GM18499 (cell line): ENCODE measurements around the gene KCNIP3.

ENCODE experiments used
- ATAC-seq: cut with Tn5 transposase; IDR thresholded peaks from one replicate; pipeline ENCODE4 v1.9.1; 2021; ENCODE audit warnings: moderate number of reproducible peaks; ENCODE audit not compliant: insufficient read depth, unreplicated experiment

The KCNIP3 gene

DNA sequence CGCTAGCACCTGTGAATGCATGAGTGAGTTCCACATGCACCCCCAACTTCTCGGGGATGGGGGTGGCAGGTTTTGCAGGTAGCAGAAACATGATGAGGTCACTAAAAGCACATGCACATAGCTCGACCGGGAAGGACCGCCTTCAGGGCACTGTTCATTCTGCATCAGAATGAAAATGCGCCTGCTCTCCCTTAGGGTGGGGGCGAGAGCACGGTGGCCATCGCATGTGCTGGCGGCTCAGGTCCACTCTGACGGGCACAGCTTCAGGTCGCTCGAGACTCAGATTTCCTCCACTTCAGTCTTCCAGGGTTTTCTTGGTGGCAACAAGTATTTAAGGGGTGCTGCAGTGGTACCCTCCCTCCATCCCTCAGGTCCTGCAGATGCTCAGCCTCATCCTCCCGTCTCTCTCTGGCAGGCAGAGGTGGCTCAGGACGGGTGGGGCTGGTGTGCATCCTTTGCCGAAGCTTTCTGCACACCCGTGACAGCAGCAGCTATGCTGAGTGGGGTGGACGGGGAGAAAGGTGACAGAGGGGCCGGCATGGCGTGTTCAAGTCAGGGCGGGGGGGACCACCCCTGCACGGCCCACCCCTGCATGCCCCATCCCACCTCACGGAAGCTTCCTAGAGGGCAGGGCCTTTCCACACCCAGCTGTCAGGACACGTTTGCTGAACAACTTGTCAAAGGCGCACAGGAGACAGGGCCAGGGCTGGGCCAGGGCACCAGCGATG is 14.8 kb downstream of the KCNIP3 start:
- ATAC-seq: no peak

DNA sequence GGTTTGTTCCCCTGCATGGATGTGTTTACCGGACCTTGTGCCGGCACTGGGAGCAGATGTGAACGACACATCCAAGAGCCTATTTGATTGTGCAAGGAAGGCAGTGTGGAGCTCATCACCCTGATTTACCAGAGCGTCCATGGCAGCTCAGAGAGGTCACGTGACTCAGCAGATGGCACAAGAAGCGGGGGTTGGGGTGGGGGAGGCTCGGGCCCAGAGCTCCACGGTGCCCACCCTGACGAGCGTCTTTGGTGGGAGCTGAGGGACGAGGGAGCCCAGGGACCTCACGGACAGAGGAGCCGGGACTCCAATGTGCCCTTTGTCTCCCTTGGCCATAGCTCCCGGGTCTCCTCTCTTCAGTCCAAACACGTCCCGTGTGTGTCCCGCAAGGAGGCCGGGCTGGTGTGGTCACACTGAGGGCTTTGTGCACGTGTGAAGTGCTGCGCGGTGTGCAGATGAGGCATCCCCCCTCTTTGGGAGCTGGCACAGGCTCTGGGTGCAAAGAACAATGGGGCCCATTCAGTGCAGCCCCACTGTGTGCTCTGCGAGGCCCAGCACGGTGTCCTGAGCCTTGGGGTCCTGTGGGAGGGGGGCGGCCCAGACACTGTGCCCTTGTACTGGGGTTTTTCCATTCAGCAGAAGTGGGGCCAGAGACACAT is 15.5 kb downstream of the KCNIP3 start:
- ATAC-seq: no peak

DNA sequence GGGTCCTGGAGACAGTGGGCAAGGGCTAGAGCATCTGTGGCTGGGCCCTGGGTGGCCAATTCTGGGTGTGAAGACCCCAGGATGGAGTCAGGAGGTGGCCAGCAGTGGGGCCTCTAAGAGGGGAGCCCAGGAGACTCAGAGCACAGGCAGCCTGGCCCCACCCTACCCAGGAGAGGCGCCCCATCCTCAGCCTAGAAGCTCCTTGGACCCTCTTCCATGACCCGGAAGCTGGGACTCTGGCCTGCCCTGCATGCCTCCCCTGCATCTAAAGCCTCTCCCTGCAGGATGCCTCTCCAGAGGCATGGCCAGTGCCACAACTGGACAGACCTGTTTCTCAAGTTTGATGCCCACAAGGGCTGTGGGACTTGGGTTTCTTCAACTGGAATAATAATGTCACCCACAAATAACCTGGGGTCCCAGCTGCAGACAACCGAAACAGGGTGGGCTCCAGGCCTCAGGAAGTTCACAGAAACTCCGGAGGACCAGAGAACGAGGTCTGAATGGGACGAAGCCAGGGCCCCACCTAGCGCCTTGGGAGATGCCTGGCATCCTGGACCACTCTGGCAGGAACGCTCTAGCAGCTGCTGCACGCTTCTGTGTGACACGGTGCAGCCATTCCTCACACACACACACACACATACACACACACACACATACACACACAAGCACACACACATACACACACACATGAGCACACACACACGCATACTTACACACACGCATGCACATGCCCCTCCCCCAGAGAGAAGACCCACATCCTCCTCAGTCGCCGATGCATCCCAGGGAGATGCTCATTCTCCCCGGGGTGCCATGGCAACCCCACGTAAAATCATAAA is 16.4 kb downstream of the KCNIP3 start:
- no peak for ATAC-seq

DNA sequence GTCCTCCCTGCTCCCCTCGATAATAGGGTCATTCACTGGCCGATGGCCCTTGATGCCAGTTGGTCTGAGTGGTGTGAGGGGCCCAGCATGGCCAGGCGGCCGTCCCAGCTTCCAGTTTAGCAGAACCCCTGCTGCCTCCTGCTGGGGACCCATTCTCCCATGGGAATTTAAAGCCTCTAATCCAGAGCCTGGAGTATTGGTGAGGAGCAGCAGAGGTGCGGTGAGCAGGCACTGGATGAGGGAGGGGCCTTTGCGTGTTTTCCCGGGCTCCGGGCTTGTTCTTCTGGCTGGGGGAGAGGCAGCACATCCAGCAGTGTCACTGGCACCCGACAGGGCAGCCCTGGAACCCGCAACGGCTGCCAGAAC is 17.4 kb downstream of the KCNIP3 start:
- no peak for ATAC-seq

DNA sequence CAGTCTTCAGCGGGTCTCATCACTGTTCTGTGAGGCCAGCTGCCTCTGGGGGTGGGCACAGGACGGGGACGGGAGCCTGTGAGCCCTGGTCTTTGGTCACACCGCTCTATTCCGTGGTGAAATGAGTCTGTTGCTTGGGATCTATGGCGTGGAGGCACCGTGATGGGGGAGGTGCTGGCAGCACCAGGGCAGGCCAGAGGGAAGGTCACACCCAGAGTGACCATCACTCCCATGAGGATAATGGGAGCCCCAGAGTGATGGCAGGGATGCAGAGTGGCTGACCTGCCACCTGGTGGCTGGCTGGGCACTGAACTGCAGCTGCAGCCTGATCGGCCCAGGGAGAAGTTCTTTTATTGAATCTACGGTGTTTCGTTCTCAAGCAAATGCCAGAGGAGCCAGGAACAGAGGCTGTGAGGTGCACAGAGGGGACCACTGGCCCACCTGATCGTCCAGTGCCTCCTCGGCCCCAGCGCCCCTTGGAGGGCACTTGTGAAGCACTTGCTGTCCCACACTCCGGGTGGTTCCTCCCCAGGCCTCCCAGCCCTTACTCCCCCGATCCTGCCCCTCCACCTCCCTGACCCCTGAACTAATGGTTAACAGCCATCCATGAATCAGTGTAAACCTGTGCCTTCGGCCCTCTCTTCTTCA is 17.9 kb downstream of the KCNIP3 start:
- ATAC-seq: no peak

DNA sequence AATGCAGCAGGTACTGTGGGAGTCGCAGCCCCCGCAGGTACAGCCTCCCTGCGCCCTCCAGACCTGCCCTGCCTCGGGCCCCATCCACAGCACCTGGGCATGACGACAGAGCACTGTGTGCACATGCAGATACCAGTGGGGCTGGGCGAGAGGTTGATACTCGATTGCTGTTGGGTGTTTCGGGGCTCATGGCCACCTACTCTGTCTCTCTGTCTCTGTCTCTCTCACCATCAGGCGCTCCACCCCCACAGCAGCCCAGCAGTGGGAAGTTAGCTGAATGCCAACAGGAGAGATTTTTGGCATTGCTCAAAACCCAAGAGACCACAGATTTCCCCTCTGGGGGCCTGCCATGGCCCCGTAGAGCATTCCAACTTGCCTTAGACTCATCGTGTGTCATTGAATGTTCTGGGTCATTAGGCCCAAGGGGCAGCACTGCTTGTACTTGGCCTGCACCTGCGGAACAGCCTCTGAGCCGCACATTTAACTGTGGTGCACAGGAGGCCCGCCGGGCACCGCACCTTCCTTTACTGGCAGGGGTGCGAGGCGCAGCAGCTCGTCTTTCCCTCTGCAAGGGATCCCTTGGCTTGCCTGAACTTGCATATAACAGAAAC is 18.8 kb downstream of the KCNIP3 start:
- no peak for ATAC-seq

DNA sequence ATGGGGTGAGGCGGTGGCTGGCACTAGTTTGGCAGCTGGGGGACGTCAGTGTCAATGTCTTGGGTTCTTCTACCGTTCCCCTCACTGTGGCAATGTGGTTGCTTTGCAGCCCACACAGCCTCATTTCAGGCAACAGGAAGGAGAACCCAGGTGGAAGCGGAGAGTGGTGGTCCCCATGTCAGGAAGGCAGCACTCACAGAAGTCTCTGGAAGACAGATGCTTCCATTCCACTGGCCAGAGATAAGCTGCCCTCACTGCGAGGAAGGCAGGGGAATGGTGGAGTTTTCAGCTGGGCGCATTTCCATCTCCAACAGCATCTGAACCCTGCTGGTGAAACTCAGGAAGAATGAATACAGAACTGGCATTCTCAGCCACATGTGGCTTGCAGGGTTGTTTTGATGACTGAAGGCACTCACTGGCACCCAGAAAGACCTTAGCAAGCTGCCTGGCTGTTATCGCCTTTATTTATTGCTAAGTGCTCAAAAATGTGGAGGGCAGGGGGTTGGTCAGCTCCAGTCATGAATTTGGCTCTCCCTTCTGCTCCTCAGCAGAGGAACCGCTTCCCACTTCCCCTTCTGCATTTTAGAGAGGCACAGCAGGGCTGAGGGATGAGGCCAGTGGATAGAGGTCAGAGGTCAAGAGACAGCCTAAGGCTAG is 19.4 kb downstream of the KCNIP3 start:
- ATAC-seq: no peak

DNA sequence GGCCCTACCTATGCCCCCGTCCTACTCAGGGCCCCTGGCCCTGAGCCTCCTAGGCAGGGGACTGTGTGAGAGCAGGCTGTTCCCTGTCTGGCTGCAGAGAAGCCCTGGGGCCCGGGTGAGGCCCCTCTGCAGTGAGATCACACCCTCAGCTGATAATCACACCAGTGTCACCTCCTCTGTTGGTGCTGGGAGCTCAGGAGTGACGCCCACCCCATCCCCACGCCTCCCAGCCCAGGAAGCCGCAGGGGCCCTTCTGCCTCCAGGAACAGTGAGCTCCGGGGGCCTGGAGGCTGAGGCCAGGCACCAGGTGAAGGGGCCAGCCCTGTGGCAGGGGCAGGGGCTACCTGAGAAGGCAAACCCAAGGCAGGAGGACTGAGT is 20.0 kb downstream of the KCNIP3 start:
- ATAC-seq: no peak

DNA sequence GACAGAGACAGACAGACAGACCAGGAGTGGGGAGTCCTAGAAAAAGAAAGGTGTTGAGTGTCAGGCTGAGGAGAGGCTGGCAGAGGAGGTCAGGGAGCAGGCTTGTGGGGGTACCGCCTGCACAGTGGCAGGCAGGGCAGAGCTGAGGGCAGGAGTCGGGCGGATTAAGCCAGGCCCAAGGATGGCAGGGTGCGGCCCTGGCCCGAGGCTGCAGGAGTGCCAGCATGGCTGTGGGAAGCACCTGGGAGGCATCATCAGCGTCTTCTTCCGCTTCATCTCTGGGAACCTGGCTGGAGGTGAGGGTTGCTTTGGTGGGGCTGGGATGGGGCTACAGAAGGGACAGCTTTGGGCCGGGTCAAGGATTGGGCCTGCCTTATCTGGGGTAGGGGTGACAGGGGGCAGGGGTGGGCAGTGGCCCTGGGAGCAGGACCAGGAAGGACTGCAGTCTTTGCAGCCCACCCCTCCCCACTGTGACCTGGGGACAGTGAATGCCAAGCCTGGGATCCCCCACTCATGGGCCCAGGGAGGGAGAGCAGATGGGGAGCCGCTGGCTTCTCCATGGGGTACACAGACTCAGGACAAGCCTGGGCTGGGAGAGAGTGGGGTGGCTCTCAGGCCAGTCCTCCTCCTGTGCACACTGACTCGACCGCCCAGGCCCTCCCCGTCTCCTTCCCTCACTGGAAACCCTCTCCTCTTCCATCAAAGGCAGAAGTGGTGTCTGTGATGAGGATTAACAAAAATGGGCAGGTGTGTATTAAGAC is 20.7 kb downstream of the KCNIP3 start:
- ATAC-seq: no peak

DNA sequence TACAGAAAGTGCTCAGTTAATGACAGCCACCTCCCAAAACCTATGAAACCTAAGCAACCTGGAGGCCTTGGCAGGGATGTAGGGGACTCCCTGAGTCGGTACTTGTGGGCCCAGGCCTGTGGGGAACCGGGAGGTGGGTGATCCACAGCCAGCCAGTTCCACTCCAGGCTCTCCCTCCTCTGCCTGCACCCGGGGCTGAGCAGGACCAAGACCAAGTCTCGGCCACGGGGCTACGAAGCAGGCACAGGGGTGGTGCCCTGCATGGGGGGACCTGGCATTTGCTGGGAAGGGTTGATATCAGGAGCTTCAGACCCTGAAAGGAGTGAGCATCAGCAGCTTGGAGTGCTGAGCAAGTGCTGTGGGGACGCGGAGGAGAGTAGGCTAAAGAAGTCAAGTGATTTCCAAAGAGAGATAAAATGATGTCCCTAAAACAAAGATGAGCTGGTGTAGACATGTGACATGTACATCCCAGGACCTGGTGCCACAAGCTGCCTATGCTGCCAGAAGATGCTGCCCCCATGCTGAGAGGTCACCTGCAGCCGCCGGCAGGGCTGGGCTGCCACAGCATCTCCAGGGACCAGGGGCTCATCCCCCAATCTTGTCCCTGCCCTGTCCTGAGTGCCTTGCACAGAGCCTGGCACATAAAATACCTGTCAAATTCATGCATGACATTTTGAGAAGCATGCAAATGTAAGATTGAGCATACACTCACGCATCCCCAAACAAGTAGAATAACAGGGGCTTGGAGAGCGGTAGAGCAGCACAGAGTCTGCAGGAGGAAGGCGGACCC is 21.5 kb downstream of the KCNIP3 start:
- no peak for ATAC-seq

DNA sequence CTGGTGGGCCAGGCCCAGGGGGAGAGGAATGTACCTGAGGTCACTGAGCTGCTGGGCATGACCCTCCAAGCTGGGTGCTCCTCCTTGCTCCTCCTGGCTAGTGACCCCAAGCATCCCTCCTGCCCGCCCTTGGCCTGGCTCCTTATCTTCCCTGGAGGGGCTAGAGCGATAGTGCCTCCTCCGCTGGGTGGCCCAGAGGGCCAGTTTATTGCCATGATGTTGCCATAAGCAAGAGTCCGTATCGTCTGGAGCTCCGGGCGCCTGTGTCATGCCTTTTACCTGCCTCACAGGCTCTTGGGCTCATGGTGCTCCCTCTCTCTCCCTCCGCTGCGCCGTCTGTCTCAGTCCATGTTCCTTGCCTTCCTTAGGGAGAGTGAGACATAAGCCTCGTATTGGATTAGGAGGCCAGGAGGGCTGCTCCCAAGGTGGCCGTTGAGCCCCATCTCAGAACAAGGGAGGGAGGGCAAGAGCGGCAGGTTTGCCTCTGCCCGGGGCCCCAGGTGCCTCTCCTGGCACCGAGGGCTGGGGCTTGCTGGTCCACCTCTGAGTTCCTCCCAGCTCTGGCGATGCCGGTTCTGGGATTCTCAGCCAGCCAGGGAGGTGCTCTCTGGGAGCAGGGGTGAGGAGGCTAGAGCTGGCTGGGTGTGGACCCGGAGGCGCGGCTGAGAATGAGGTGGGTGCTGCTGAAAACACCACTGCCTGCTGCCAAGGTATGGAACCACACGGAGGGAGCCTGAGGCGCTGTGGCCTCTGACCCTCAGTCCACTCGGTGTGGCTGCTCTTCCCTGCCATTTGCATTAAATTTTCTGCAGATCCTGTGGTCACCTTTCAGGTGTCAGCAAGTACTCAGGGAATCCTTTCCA is 22.6 kb downstream of the KCNIP3 start:
- no peak for ATAC-seq

DNA sequence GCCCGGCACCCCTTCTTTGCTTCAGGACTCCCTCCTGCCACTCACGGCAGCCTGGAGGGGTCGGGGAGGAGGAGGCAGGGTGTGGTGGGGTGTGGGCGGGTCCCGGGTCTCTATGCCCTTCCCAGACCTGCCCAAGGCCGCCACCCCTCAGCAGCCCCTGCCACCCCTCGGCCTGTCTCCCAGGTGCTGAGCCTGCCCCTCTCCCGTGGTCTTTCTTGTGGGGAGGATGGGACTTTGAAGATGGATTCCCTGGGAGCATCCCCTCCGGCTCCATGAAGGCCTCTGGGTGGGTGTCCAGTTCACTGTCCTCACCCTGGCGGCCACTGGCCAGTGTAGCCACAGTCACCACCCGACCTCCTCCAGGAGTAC is 23.2 kb downstream of the KCNIP3 start:
- ATAC-seq: no peak

DNA sequence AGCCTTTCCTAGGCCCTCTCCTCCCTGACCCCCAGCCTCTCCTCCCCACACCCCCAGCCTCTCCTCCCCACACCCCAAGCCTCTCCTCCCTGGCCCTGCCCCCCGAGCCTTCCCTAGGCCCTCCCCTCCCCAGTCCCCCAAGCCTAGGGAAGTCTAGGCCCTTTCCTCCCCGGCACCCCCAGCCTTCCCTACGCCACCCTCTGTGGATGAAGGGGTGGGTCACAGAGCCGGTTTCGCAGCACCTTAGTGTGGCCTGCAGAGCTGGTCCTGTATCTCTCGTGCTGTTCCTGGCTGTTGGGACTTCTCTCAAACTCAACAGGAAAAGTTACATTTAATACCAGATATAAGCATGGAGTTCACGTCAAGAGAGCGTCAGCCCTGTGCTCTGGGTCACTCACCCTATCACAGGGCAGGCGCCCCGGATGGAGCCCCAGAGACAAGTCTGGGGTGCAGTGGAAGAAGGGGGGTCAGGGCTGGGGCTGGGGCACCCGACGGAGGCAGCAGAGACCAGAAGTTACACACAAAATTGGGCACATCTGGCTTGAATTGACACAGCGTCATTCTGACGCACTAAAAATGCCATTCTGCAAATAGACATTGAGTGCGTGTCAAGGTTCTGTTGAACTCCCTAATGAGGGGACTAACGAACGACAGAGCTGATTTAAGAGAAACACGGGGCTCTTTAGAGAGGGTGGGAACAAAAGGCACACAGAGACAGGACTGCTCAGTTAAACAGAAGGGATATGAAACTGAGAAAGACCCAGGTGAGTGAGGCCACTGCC is 24.0 kb downstream of the KCNIP3 start:
- no peak for ATAC-seq

DNA sequence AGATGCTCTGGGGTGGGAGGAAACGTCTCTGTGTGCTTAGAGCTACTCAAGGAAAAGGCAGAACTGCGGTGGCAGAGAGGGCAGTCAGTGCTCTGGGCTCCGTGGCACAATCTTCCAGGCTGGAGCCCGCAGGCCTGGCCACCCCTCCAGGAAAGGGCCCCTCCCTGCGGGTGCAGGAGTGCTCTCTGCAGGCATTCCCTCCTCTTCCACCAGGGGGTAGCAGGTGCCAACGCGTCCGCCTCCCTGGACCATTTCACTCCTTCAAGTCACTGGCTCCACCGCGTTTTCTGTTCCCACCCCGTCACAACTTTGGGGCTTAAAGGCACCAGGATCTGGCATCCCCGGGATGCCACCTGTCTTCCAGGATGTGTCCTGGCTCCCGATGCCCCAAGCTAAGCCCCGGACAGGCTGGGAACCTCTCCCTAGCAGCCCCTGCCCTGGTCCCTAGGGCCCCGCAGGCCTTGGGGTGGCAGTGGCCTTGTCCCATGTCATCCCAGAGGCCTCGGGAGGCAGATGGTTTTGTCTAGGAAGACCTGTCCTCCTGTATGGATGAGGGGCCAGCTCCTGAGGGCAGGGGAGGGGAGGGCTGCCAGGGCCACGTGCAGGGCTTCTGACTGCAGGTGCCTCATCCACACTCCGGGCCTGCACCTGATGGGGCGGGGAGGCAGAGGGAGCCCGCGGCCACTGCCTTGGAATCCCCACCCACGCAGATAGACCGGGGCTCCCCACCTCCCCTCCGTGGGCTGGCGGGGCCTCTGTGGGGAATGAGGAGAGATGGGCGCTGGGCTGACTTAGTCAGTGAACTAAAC is 26.4 kb downstream of the KCNIP3 start:
- no peak for ATAC-seq

DNA sequence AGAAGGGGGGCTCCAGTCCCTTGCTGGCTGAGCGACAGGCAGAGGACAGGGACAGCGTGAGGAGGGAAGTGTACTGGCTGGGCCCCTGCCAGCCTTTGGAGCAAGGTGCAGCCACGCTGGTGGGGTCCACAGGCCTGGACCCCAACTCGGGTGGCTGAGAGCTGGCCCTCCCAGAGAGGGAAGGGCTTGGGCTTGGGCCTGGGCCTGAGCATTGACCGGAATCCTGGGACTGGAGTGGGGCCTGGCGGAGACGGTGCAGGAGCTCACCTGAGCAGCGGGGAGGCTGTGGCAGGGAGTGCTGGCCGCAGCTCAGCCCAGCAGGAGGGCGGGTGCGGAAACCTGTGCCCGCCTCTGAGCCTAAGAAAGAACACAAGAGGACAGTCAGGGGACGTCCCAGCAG is 27.9 kb downstream of the KCNIP3 start:
- no peak for ATAC-seq
